Kidney (tissue), 14 donors: ENCODE results near the gene GRIA4. TPM values are rescaled to one million over a fixed set of nuclear protein-coding genes. Genes with fewer than 3 reads are reported as not detected.
"Not testable (repeated sequence)": the region's sequence is repeated elsewhere in the genome, so short reads cannot be mapped to it uniquely, and the experiment has no call there.

Source experiments
- DNase-seq, 5 donors: peaks; one replicate each; pipeline ENCODE4 v3.0.0-alpha.2; 2013 to 2020
- FAIRE-seq: peaks from 2 replicates; lab custom pipeline; 2012; peaks lifted over from hg19 to GRCh38; lab: Jason Lieb, UNC
- H3K27ac ChIP-seq, 2 donors: one replicate each; pipeline ENCODE4 v1.7.0; 2013; ENCODE audit warnings: low read depth in 2 of 2, low read length in 2 of 2, inconsistent platforms in 1 of 2
- H3K27me3 ChIP-seq: one replicate; pipeline ENCODE4 v1.7.1; 2013; ENCODE audit warnings: low read length, inconsistent platforms; ENCODE audit not compliant: control insufficient read depth, insufficient read depth
- H3K36me3 ChIP-seq, 3 donors: one replicate each; pipeline versions ENCODE4 v1.7.0 to v1.7.1; 2013; ENCODE audit warnings: low read length in 3 of 3, control low read depth in 1 of 3, inconsistent platforms in 1 of 3; ENCODE audit not compliant: insufficient read depth in 3 of 3, control insufficient read depth in 2 of 3
- H3K4me1 ChIP-seq, 3 donors: one replicate each; pipeline versions ENCODE4 v1.7.0 to v1.7.1; 2013; ENCODE audit warnings: low read length in 3 of 3, inconsistent platforms in 1 of 3, low read depth in 1 of 3; ENCODE audit not compliant: control insufficient read depth in 2 of 3, insufficient read depth in 2 of 3
- H3K4me3 ChIP-seq, 3 donors: one replicate each; pipeline versions ENCODE4 v1.7.0 to v1.8.1; 2013; ENCODE audit warnings: low read length in 3 of 3, control low read depth in 1 of 3, inconsistent platforms in 1 of 3
- H3K9ac ChIP-seq, 3 donors: one replicate each; pipeline versions ENCODE4 v1.7.0 to v1.7.1; 2013; ENCODE audit warnings: low read length in 3 of 3, control low read depth in 1 of 3, inconsistent platforms in 1 of 3
- H3K9me3 ChIP-seq, 3 donors: one replicate each; pipeline versions ENCODE4 v1.7.0 to v1.7.1; 2013; ENCODE audit warnings: low read length in 3 of 3, control low read depth in 1 of 3, inconsistent platforms in 1 of 3; ENCODE audit not compliant: control insufficient read depth in 2 of 3, insufficient read depth in 1 of 3
- CTCF ChIP-seq: IDR thresholded peaks from 3 replicates; pipeline ENCODE4 v1.5.1; 2012; ENCODE audit warnings: mild to moderate bottlenecking, moderate library complexity, borderline replicate concordance; ENCODE audit not compliant: insufficient read depth; ENCODE audit errors: extremely low read depth
- intact Hi-C: fragments of 100-400 bp; cut with DNase I; formaldehyde crosslinking; loops from one replicate; pipeline ENCODE4 v1.11.1; 2022
- polyA plus RNA-seq: library from polyadenylated mRNA; stranded (reverse); fragments of 350-450 nt; fragmentation: Illumina TruSeq; extraction: RNeasy Lipid Tissue Mini Kit (QIAGEN cat#74804); gene quantifications from one replicate; pipeline ENCODE4 v1.2.3, GENCODE V29; 2014; ENCODE audit warnings: low read depth, low replicate concordance; ENCODE audit not compliant: insufficient read depth
- total RNA-seq: library from RNA; stranded (reverse); fragmentation: NEBNext Ultra II Directional; extraction: Animal tissue kit (Norgen Biotek cat#: 25700); gene quantifications from one replicate; pipeline ENCODE4 v1.2.1, GENCODE V29; 2021
- donor health status: control.
- donor health status: control.
- donor health status: control.
- donor health status: control.
- donor health status: control.
- donor health status: DM: yes; HTN: yes; CAD: no.
- donor health status: Normal renal cell carcinoma (clear cell type).

Gene GRIA4
- total and polyA plus RNA-seq, 2 donors from 2014 or later = 0.45 TPM; not detected in 1

- no peaks in the 10 kb centered on the region for H3K9me3 ChIP-seq
- H3K27me3 ChIP-seq = no peaks in the 10 kb centered on the region
- H3K4me3 ChIP-seq = no peak overlapping the region
- no peaks in the 10 kb centered on the region for H3K36me3 ChIP-seq
- FAIRE-seq (no peak), DNase-seq (no peak)
- H3K27ac ChIP-seq = no peak overlapping the region
- no peak for TF ChIP-seq CTCF
- H3K4me1 ChIP-seq = no peaks in the 10 kb centered on the region
- H3K9ac ChIP-seq = no peak overlapping the region
- intact Hi-C loops = no loop called here
Measured at GRCh38 chr11:105769627-105770026, 159.8 kb downstream of the GRIA4 start.

GRCh38 chr11:105773452-105773851, 163.6 kb downstream of the GRIA4 start:
- intact Hi-C loops, H3K9ac ChIP-seq, H3K9me3 ChIP-seq, H3K4me1 ChIP-seq, H3K27ac ChIP-seq, H3K4me3 ChIP-seq, FAIRE-seq, H3K27me3 ChIP-seq, DNase-seq, H3K36me3 ChIP-seq: not testable (repeated sequence)

DNA sequence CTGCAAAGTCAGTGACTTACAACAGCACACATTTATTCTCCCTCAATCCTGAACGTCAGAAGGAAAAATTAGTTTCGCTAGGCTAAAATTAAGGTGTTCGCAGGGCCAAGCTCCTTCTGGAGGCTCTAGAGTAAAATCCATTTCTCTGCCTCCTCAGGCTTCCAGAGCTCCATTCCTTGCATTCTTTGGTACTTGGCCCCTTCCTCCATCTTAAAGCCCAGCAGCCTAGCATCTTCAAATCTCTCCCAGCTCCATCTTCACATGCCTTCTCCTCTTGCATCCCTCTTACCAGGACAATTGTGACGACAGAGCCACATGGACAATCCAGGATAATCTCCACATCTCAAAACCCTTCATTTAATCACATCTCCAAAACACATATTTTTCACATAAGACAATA, 165.0 kb downstream of the GRIA4 start:
- H3K4me1 ChIP-seq = no peaks in the 10 kb centered on the region
- no peaks in the 10 kb centered on the region for H3K27me3 ChIP-seq
- H3K27ac ChIP-seq = no peak overlapping the region
- FAIRE-seq = no peak
- no peak overlapping the region for H3K4me3 ChIP-seq
- DNase-seq = no peak
- intact Hi-C loops = no loop called here
- H3K36me3 ChIP-seq = no peaks in the 10 kb centered on the region
- no peaks in the 10 kb centered on the region for H3K9me3 ChIP-seq
- no peak for TF ChIP-seq CTCF
- H3K9ac ChIP-seq = no peak overlapping the region

DNA sequence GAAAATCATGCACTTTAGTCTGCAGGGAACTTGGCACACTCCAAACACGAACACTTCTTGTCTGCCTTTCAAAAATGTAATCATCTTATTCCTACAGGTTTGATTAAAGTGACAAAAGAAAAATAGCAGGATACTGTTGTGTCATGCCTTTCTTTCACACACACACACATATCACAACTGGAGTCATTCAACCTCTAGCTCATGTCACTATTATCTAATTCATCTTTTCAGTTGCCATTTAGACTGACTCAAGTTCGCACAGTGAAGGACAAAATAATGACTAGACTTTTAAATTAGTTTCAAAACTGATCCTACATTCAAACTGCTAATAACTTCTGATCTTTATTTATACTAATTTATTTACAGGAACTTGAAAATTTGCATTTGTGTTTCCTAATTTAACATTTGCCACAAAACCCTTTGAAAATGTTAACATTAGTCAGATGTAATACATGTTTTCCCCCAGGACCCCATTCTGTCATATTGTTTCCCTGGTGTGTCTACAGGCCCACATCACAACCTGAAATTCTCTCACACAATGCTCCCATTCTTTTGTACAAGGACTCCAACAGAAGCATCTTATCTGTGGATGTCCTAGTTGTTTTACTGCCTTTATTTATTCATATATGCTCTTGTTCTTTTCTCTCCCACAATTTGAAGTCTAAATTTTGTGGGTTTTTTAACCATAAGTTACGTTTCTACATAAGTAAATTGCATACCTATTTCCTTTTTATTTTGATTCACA, 171.1 kb downstream of the GRIA4 start:
- no peaks in the 10 kb centered on the region for H3K36me3 ChIP-seq

More for the DNA sequence above, 171.1 kb downstream of the GRIA4 start:
- H3K27me3 ChIP-seq = no peaks in the 10 kb centered on the region
- intact Hi-C loops = no loop called here
- H3K9ac ChIP-seq = no peak overlapping the region
- DNase-seq (no peak), FAIRE-seq (no peak)
- no peak overlapping the region for H3K4me3 ChIP-seq
- no peak overlapping the region for H3K27ac ChIP-seq
- H3K9me3 ChIP-seq = no peaks in the 10 kb centered on the region
- TF ChIP-seq CTCF = no peak
- H3K4me1 ChIP-seq = no peaks in the 10 kb centered on the region
